Panc1 (cell line): ENCODE data around the gene CBY1. TPM values are rescaled to one million over a fixed set of nuclear protein-coding genes. Genes with fewer than 3 reads are reported as not detected.
A peak's percentile ranks its signal among the peaks of the same experiment; 100 is the strongest.

Source experiments
- ATAC-seq: fragments of 200-7000 bp; cut with Tn5 transposase; 2 replicates; pipeline ENCODE4 v1.9.1; 2020; ENCODE audit warnings: mild to moderate bottlenecking, moderate library complexity
- BruUV-seq: library from RNA; stranded (reverse); fragments of 400-500 nt; replicated peaks from 2 replicates; lab custom pipeline; 2021; lab: Mats Ljungman, UMichigan
- CTCF ChIA-PET: fragments of 300-600 bp; sonication (Branson Sonifier 250); formaldehyde crosslinking; loops from one replicate; lab custom pipeline; 2022; ENCODE audit warnings: antibody characterized with exemption; lab: Charles Lee
- POLR2A ChIA-PET: fragments of 300-600 bp; sonication (Branson Sonifier 250); formaldehyde crosslinking; loops from one replicate; lab custom pipeline; 2022; ENCODE audit warnings: antibody characterized with exemption; lab: Charles Lee
- DNase-seq: peaks from one replicate; pipeline ENCODE4 v3.0.0-alpha.2; 2010; ENCODE audit warnings: low read depth, low spot score
- H3K27ac ChIP-seq: 2 replicates; pipeline ENCODE4 v1.5.1; 2011; ENCODE audit warnings: mild to moderate bottlenecking, low read length, inconsistent platforms
- H3K27me3 ChIP-seq: fragments of 200-500 bp; sonication (Bioruptor generic); 2 replicates; pipeline ENCODE4 v1.6.0; 2014; ENCODE audit warnings: low read length, inconsistent platforms; ENCODE audit not compliant: control insufficient read depth, insufficient read depth
- H3K36me3 ChIP-seq: fragments of 200-500 bp; sonication (Bioruptor generic); 2 replicates; pipeline ENCODE4 v1.5.1; 2014; ENCODE audit warnings: inconsistent platforms, mild to moderate bottlenecking, low read length, moderate library complexity; ENCODE audit not compliant: control insufficient read depth, insufficient read depth
- H3K4me1 ChIP-seq: 2 replicates; pipeline ENCODE4 v1.5.1; 2011; ENCODE audit warnings: inconsistent platforms, mild to moderate bottlenecking, low read length, moderate library complexity; ENCODE audit not compliant: control insufficient read depth, insufficient read depth
- H3K4me3 ChIP-seq, 2 experiments: 2 replicates each; pipeline ENCODE4 v1.5.1; 2011 to 2012; ENCODE audit warnings: low read depth in 2 of 2, low read length in 2 of 2, mild to moderate bottlenecking in 2 of 2, inconsistent platforms in 1 of 2, moderate library complexity in 1 of 2
- H3K9me3 ChIP-seq: fragments of 200-500 bp; sonication (Bioruptor generic); 2 replicates; pipeline ENCODE4 v1.5.1; 2014; ENCODE audit warnings: low read depth, mild to moderate bottlenecking, inconsistent platforms, low read length, moderate library complexity; ENCODE audit not compliant: control insufficient read depth, insufficient read depth
- CTCF ChIP-seq: fragments of 450-650 bp; IDR thresholded peaks from 2 replicates; pipeline ENCODE4 v1.5.1; 2017; ENCODE audit warnings: mild to moderate bottlenecking
- POLR2AphosphoS5 ChIP-seq: IDR thresholded peaks from 2 replicates; pipeline ENCODE4 v1.6.1; 2012; ENCODE audit warnings: mild to moderate bottlenecking, low read depth, low read length, moderate library complexity
- REST ChIP-seq, 2 experiments: IDR thresholded peaks; 2 replicates each; pipeline ENCODE4 v1.6.1; 2011 to 2012; ENCODE audit warnings: low read depth in 2 of 2, control low read depth in 1 of 2, low read length in 1 of 2, mild to moderate bottlenecking in 1 of 2, moderate library complexity in 1 of 2; ENCODE audit not compliant: insufficient read depth in 1 of 2
- SIN3A ChIP-seq: IDR thresholded peaks from 2 replicates; pipeline ENCODE4 v1.6.1; 2012; ENCODE audit warnings: low read depth, mild to moderate bottlenecking, low read length, moderate library complexity, borderline replicate concordance; ENCODE audit not compliant: insufficient read depth
- TCF7L2 ChIP-seq: IDR thresholded peaks from 2 replicates; pipeline ENCODE4 v1.6.1; 2011; ENCODE audit warnings: mild to moderate bottlenecking, low read depth, low read length, inconsistent platforms
- in situ Hi-C: cut with HindIII; loops from 2 replicates; pipeline ENCODE4 v1.10.0; 2016; ENCODE audit warnings: low sequenced_read_pairs, low pct_unique_long_range_greater_than_20kb
- intact Hi-C: fragments of 100-400 bp; cut with micrococcal nuclease; formaldehyde crosslinking; loops from one replicate; pipeline ENCODE4 v1.10.0; 2022; ENCODE audit not compliant: unreplicated experiment
- total RNA-seq: library from RNA; stranded (reverse); gene quantifications from one replicate; pipeline ENCODE4 v1.2.1, GENCODE V29; 2021; ENCODE audit not compliant: unreplicated experiment

The CBY1 gene
- total RNA-seq, 1 experiment from 2014 or later = 20.4 TPM

GRCh38 chr22:38699143-38699542 is 42.7 kb downstream of the CBY1 start:
- POLR2A ChIA-PET = interaction anchor here (0.9 to 1.0 kb wide), 2 partner anchors 17 to 40 kb away, joined by 3 to 5 read pairs; partner anchors contain the start of gene TOMM22
- intact Hi-C loops (no loop called here), in situ Hi-C loops (no loop called here)
- Histone ChIP-seq H3K36me3 (no peaks in the 10 kb centered on the region; the same call in 1 of the 2 replicates), H3K4me1 (peaks cover 17% of the 10 kb centered on the region), H3K9me3 (no peaks in the 10 kb centered on the region), H3K4me3 (peak overlapping the region; percentile 69 to 75), H3K27me3 (no peaks in the 10 kb centered on the region), H3K27ac (peak overlapping the region; percentile 90)
- no TSS peak for BruUV-seq
- no peak for TF ChIP-seq TCF7L2
- CTCF ChIA-PET = no interaction called here
- no peak for ATAC-seq
- no peak for DNase-seq

- ChIA-PET CTCF (no interaction called here), POLR2A (interaction anchor here (0.9 to 1.0 kb wide), 2 partner anchors 18 to 41 kb away, joined by 3 to 5 read pairs; partner anchors contain the start of gene TOMM22)
- TF ChIP-seq POLR2AphosphoS5 (no peak), SIN3A (no peak), CTCF (no peak), REST (IDR thresholded peaks at IDR 0.05; ENCODE audit: insufficient read depth in 1 of 2, low read depth in 2 of 2, low read length in 1 of 2) (no peak), TCF7L2 (no peak)
- H3K36me3 ChIP-seq = no peaks in the 10 kb centered on the region; the same call in 1 of the 2 replicates
- peaks cover 15% of the 10 kb centered on the region for H3K4me1 ChIP-seq
- H3K27me3 ChIP-seq = no peaks in the 10 kb centered on the region
- no peak for DNase-seq
- intact Hi-C loops = no loop called here
- peak overlapping the region; percentile 69 to 75 for H3K4me3 ChIP-seq
- H3K9me3 ChIP-seq = no peaks in the 10 kb centered on the region
- in situ Hi-C loops = no loop called here
- peak overlapping the region; percentile 90 for H3K27ac ChIP-seq
- TSS peak; percentile 95 for BruUV-seq
- no peak for ATAC-seq
These were observed 43.3 kb downstream of the CBY1 start for GRCh38 chr22:38699784-38700183.

- TF ChIP-seq TCF7L2 (no peak), POLR2AphosphoS5 (no peak), SIN3A (no peak), REST (IDR thresholded peaks at IDR 0.05; ENCODE audit: insufficient read depth in 1 of 2, low read depth in 2 of 2, low read length in 1 of 2) (no peak), CTCF (no peak)
- no peaks in the 10 kb centered on the region for H3K27me3 ChIP-seq
- in situ Hi-C loops (no loop called here), intact Hi-C loops (no loop called here)
- ChIA-PET CTCF (no interaction called here), POLR2A (no interaction called here)
- H3K27ac ChIP-seq = peak overlapping the region; percentile 90
- no peaks in the 10 kb centered on the region; the same call in 1 of the 2 replicates for H3K36me3 ChIP-seq
- ATAC-seq (peak; percentile 67), DNase-seq (no peak)
- peaks cover 15% of the 10 kb centered on the region for H3K4me1 ChIP-seq
- peak overlapping the region; percentile 69 to 75 for H3K4me3 ChIP-seq
- H3K9me3 ChIP-seq = no peaks in the 10 kb centered on the region
- BruUV-seq = no TSS peak
These were observed 43.9 kb downstream of the CBY1 start for GRCh38 chr22:38700270-38700788.
